ENCODE measurements around the gene PKD1L1.

PKD1L1 gene

GRCh38 chr7:47893238-47893637 lies 55.0 kb downstream of the PKD1L1 start:
- H3K9me3 ChIP-seq (ENCODE audit: control insufficient read depth, low read depth, low read length): no peaks in the 10 kb centered on the region
- H3K4me1 ChIP-seq (ENCODE audit: control insufficient read depth, low read depth, low read length): peaks cover 13% of the 10 kb centered on the region
- no peak overlapping the region for H3K4me3 ChIP-seq (ENCODE audit: low read length)
- H3K27me3 ChIP-seq (ENCODE audit: control insufficient read depth, insufficient read depth, low read length): peaks cover 11% of the 10 kb centered on the region
- no peak overlapping the region for H3K27ac ChIP-seq (ENCODE audit: low read length)
- no peak overlapping the region for H3K9ac ChIP-seq (ENCODE audit: low read length)
- H3K36me3 ChIP-seq (ENCODE audit: control insufficient read depth, low read depth, low read length): no peaks in the 10 kb centered on the region

GRCh38 chr7:47890606-47891005 lies 57.7 kb downstream of the PKD1L1 start:
- H3K27me3 ChIP-seq (ENCODE audit: control insufficient read depth, insufficient read depth, low read length): no peaks in the 10 kb centered on the region

GRCh38 chr7:47890125-47890524 lies 58.1 kb downstream of the PKD1L1 start:
- H3K4me3 ChIP-seq (ENCODE audit: low read length): no peak overlapping the region
- H3K9ac ChIP-seq (ENCODE audit: low read length): no peak overlapping the region
- H3K27ac ChIP-seq (ENCODE audit: low read length): no peak overlapping the region
- H3K4me1 ChIP-seq (ENCODE audit: control insufficient read depth, low read depth, low read length): no peaks in the 10 kb centered on the region
- H3K27me3 ChIP-seq (ENCODE audit: control insufficient read depth, insufficient read depth, low read length): no peaks in the 10 kb centered on the region
- H3K9me3 ChIP-seq (ENCODE audit: control insufficient read depth, low read depth, low read length): no peaks in the 10 kb centered on the region
- H3K36me3 ChIP-seq (ENCODE audit: control insufficient read depth, low read depth, low read length): no peaks in the 10 kb centered on the region

More at GRCh38 chr7:47890606-47891005, 57.7 kb downstream of the PKD1L1 start:
- Histone ChIP-seq H3K36me3 (ENCODE audit: control insufficient read depth, low read depth, low read length) (no peaks in the 10 kb centered on the region), H3K4me1 (ENCODE audit: control insufficient read depth, low read depth, low read length) (no peaks in the 10 kb centered on the region), H3K27ac (ENCODE audit: low read length) (no peak overlapping the region), H3K4me3 (ENCODE audit: low read length) (no peak overlapping the region), H3K9me3 (ENCODE audit: control insufficient read depth, low read depth, low read length) (no peaks in the 10 kb centered on the region), H3K9ac (ENCODE audit: low read length) (no peak overlapping the region)

GRCh38 chr7:47889723-47890122 lies 58.5 kb downstream of the PKD1L1 start:
- Histone ChIP-seq H3K9me3 (ENCODE audit: control insufficient read depth, low read depth, low read length) (no peaks in the 10 kb centered on the region), H3K4me3 (ENCODE audit: low read length) (no peak overlapping the region), H3K27ac (ENCODE audit: low read length) (no peak overlapping the region), H3K9ac (ENCODE audit: low read length) (no peak overlapping the region), H3K36me3 (ENCODE audit: control insufficient read depth, low read depth, low read length) (no peaks in the 10 kb centered on the region), H3K4me1 (ENCODE audit: control insufficient read depth, low read depth, low read length) (no peaks in the 10 kb centered on the region), H3K27me3 (ENCODE audit: control insufficient read depth, insufficient read depth, low read length) (no peaks in the 10 kb centered on the region)

- H3K36me3 ChIP-seq (ENCODE audit: control insufficient read depth, low read depth, low read length): no peaks in the 10 kb centered on the region
- H3K4me1 ChIP-seq (ENCODE audit: control insufficient read depth, low read depth, low read length): no peaks in the 10 kb centered on the region
- H3K27me3 ChIP-seq (ENCODE audit: control insufficient read depth, insufficient read depth, low read length): no peaks in the 10 kb centered on the region
- H3K27ac ChIP-seq (ENCODE audit: low read length): no peak overlapping the region
- H3K9me3 ChIP-seq (ENCODE audit: control insufficient read depth, low read depth, low read length): no peaks in the 10 kb centered on the region
- H3K4me3 ChIP-seq (ENCODE audit: low read length): no peak overlapping the region
- H3K9ac ChIP-seq (ENCODE audit: low read length): no peak overlapping the region
Measured at GRCh38 chr7:47888371-47889265, 59.6 kb downstream of the PKD1L1 start.

GRCh38 chr7:47887016-47887640 lies 61.1 kb downstream of the PKD1L1 start:
- Histone ChIP-seq H3K27ac (ENCODE audit: low read length) (no peak overlapping the region), H3K9ac (ENCODE audit: low read length) (no peak overlapping the region), H3K27me3 (ENCODE audit: control insufficient read depth, insufficient read depth, low read length) (no peaks in the 10 kb centered on the region), H3K4me1 (ENCODE audit: control insufficient read depth, low read depth, low read length) (no peaks in the 10 kb centered on the region), H3K9me3 (ENCODE audit: control insufficient read depth, low read depth, low read length) (no peaks in the 10 kb centered on the region), H3K4me3 (ENCODE audit: low read length) (no peak overlapping the region), H3K36me3 (ENCODE audit: control insufficient read depth, low read depth, low read length) (no peaks in the 10 kb centered on the region)

- Histone ChIP-seq H3K27ac (ENCODE audit: low read length) (no peak overlapping the region), H3K9me3 (ENCODE audit: control insufficient read depth, low read depth, low read length) (no peaks in the 10 kb centered on the region), H3K4me3 (ENCODE audit: low read length) (no peak overlapping the region), H3K27me3 (ENCODE audit: control insufficient read depth, insufficient read depth, low read length) (no peaks in the 10 kb centered on the region), H3K9ac (ENCODE audit: low read length) (no peak overlapping the region), H3K36me3 (ENCODE audit: control insufficient read depth, low read depth, low read length) (no peaks in the 10 kb centered on the region), H3K4me1 (ENCODE audit: control insufficient read depth, low read depth, low read length) (no peaks in the 10 kb centered on the region)
Measured at GRCh38 chr7:47885987-47886811, 62.1 kb downstream of the PKD1L1 start.

- H3K36me3 ChIP-seq (ENCODE audit: control insufficient read depth, low read depth, low read length): no peaks in the 10 kb centered on the region
Measured at GRCh38 chr7:47885309-47885986, 62.8 kb downstream of the PKD1L1 start.

GRCh38 chr7:47884675-47885074 lies 63.6 kb downstream of the PKD1L1 start:
- Histone ChIP-seq H3K4me3 (ENCODE audit: low read length) (no peak overlapping the region), H3K4me1 (ENCODE audit: control insufficient read depth, low read depth, low read length) (no peaks in the 10 kb centered on the region), H3K36me3 (ENCODE audit: control insufficient read depth, low read depth, low read length) (no peaks in the 10 kb centered on the region), H3K27ac (ENCODE audit: low read length) (no peak overlapping the region), H3K27me3 (ENCODE audit: control insufficient read depth, insufficient read depth, low read length) (no peaks in the 10 kb centered on the region), H3K9me3 (ENCODE audit: control insufficient read depth, low read depth, low read length) (no peaks in the 10 kb centered on the region), H3K9ac (ENCODE audit: low read length) (no peak overlapping the region)

More at GRCh38 chr7:47885309-47885986, 62.8 kb downstream of the PKD1L1 start:
- H3K9ac ChIP-seq (ENCODE audit: low read length): no peak overlapping the region
- H3K27me3 ChIP-seq (ENCODE audit: control insufficient read depth, insufficient read depth, low read length): no peaks in the 10 kb centered on the region
- no peaks in the 10 kb centered on the region for H3K4me1 ChIP-seq (ENCODE audit: control insufficient read depth, low read depth, low read length)
- no peak overlapping the region for H3K27ac ChIP-seq (ENCODE audit: low read length)
- no peaks in the 10 kb centered on the region for H3K9me3 ChIP-seq (ENCODE audit: control insufficient read depth, low read depth, low read length)
- no peak overlapping the region for H3K4me3 ChIP-seq (ENCODE audit: low read length)

- no peaks in the 10 kb centered on the region for H3K27me3 ChIP-seq (ENCODE audit: control insufficient read depth, insufficient read depth, low read length)
Measured at GRCh38 chr7:47882635-47883034, 65.6 kb downstream of the PKD1L1 start.

GRCh38 chr7:47881256-47881655 lies 67.0 kb downstream of the PKD1L1 start:
- H3K27ac ChIP-seq (ENCODE audit: low read length): no peak overlapping the region
- H3K9ac ChIP-seq (ENCODE audit: low read length): no peak overlapping the region
- no peaks in the 10 kb centered on the region for H3K9me3 ChIP-seq (ENCODE audit: control insufficient read depth, low read depth, low read length)
- no peaks in the 10 kb centered on the region for H3K4me1 ChIP-seq (ENCODE audit: control insufficient read depth, low read depth, low read length)
- no peaks in the 10 kb centered on the region for H3K36me3 ChIP-seq (ENCODE audit: control insufficient read depth, low read depth, low read length)
- no peaks in the 10 kb centered on the region for H3K27me3 ChIP-seq (ENCODE audit: control insufficient read depth, insufficient read depth, low read length)
- no peak overlapping the region for H3K4me3 ChIP-seq (ENCODE audit: low read length)

More at GRCh38 chr7:47882635-47883034, 65.6 kb downstream of the PKD1L1 start:
- Histone ChIP-seq H3K4me1 (ENCODE audit: control insufficient read depth, low read depth, low read length) (no peaks in the 10 kb centered on the region), H3K4me3 (ENCODE audit: low read length) (no peak overlapping the region), H3K9ac (ENCODE audit: low read length) (no peak overlapping the region), H3K27ac (ENCODE audit: low read length) (no peak overlapping the region), H3K9me3 (ENCODE audit: control insufficient read depth, low read depth, low read length) (no peaks in the 10 kb centered on the region), H3K36me3 (ENCODE audit: control insufficient read depth, low read depth, low read length) (no peaks in the 10 kb centered on the region)
